AG04450 (cell line): ENCODE data around the gene ADCY5. TPM values are rescaled to one million over a fixed set of nuclear protein-coding genes. Genes with fewer than 3 reads are reported as not detected.
"Not testable (repeated sequence)": the region's sequence is repeated elsewhere in the genome, so short reads cannot be mapped to it uniquely, and the experiment has no call there.

ENCODE experiments used
- CTCF ChIA-PET: fragments of 300-600, 350-600 bp; formaldehyde crosslinking; extraction: SDS; loops from one replicate; lab custom pipeline; 2022; ENCODE audit warnings: antibody characterized with exemption, inconsistent platforms; lab: Charles Lee
- POLR2A ChIA-PET: fragments of 350-600 bp; formaldehyde crosslinking; extraction: SDS; loops from one replicate; lab custom pipeline; 2021; ENCODE audit warnings: antibody characterized with exemption, inconsistent platforms; lab: Yijun Ruan, JAX
- DNase-seq: peaks from one replicate; pipeline ENCODE4 v3.0.0-alpha.2; 2011; ENCODE audit warnings: low read depth, low spot score
- H3K27ac ChIP-seq: one replicate; pipeline ENCODE4 v1.5.1; 2012; ENCODE audit warnings: low read depth, low read length, control low read depth
- H3K27me3 ChIP-seq: one replicate; pipeline ENCODE4 v1.6.0; 2012; ENCODE audit warnings: low read length; ENCODE audit not compliant: control insufficient read depth, insufficient read depth
- H3K4me3 ChIP-seq: 2 replicates; pipeline ENCODE4 v1.5.1; 2011; ENCODE audit warnings: mild to moderate bottlenecking, low read depth, low read length, control low read depth
- H3K9me3 ChIP-seq: 2 replicates; pipeline ENCODE4 v1.5.1; 2012; ENCODE audit warnings: low read length; ENCODE audit not compliant: control insufficient read depth, insufficient read depth
- polyA plus RNA-seq: library from polyadenylated mRNA; depleted of rRNA; stranded (reverse); fragments of >200 nt; gene quantifications from 2 replicates; pipeline ENCODE4 v1.2.3, GENCODE V29; 2011
- TF ChIP-seq, protein P1 (sequence below): IDR thresholded peaks from 2 replicates; pipeline ENCODE4 v1.5.1; 2011; ENCODE audit warnings: low read depth, low read length, control low read depth, inconsistent platforms

The ADCY5 gene
- polyA plus RNA-seq, 1 experiment, result 0.20 TPM

DNA sequence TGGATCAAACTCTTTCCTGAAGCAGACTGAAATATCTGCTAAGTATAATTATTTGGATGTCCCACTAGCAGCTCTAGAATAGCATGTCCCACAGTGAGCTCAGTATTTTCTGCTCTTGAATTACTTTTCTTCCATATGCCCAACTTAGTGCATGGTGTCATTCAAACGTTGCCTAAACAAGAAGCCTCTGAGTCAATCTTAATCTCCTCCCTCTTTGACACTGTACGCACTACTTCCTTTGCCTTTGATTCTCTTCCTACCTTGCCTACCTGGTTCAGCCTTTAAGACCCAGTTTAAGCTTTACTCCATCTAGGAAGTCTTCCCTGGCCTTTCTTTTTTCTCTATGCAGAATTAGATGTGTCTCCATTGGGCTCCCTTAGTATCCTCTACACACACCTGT lies 192.6 kb downstream of the ADCY5 start:
- TF ChIP-seq, protein P1, sequence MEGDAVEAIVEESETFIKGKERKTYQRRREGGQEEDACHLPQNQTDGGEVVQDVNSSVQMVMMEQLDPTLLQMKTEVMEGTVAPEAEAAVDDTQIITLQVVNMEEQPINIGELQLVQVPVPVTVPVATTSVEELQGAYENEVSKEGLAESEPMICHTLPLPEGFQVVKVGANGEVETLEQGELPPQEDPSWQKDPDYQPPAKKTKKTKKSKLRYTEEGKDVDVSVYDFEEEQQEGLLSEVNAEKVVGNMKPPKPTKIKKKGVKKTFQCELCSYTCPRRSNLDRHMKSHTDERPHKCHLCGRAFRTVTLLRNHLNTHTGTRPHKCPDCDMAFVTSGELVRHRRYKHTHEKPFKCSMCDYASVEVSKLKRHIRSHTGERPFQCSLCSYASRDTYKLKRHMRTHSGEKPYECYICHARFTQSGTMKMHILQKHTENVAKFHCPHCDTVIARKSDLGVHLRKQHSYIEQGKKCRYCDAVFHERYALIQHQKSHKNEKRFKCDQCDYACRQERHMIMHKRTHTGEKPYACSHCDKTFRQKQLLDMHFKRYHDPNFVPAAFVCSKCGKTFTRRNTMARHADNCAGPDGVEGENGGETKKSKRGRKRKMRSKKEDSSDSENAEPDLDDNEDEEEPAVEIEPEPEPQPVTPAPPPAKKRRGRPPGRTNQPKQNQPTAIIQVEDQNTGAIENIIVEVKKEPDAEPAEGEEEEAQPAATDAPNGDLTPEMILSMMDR, result no peak
- no peaks in the 10 kb centered on the region for H3K9me3 ChIP-seq
- POLR2A ChIA-PET, result no interaction called here
- no peak overlapping the region for H3K4me3 ChIP-seq
- CTCF ChIA-PET, result no interaction called here
- no peaks in the 10 kb centered on the region for H3K27me3 ChIP-seq
- no peak for DNase-seq
- H3K27ac ChIP-seq, result no peak overlapping the region

DNA sequence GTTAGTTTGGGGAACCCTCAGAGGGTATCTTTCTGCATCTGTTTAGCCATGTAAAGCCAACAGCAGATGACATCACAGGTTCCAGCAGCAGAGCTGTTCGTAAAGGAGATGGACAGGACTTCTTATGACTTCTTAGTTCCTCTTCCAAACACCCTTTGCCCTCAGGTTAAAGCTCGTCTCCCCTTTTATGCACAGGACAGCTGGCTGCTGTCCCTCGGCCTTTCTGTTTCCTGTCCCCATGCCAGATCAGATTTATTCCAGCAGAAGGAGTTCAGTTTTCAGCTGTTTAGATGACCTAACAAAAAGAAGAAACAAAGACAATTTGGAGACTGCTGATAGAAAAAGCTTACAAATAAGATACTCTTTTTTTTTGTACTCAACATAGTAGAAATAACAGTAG lies 202.0 kb downstream of the ADCY5 start:
- POLR2A ChIA-PET, result no interaction called here
- Histone ChIP-seq H3K27me3 (no peaks in the 10 kb centered on the region), H3K27ac (no peak overlapping the region), H3K9me3 (no peaks in the 10 kb centered on the region), H3K4me3 (no peak overlapping the region)
- CTCF ChIA-PET, result interaction anchor here (1.4 to 1.7 kb wide), 2 partner anchors 12 to 304 kb away, joined by 4 to 5 read pairs; no protein-coding TSS in a partner anchor
- DNase-seq, result no peak
- TF ChIP-seq, protein P1, result no peak

- TF ChIP-seq, protein P1, result no peak
- Histone ChIP-seq H3K27ac (no peak overlapping the region), H3K9me3 (no peaks in the 10 kb centered on the region), H3K4me3 (no peak overlapping the region), H3K27me3 (no peaks in the 10 kb centered on the region)
- DNase-seq, result no peak
- POLR2A ChIA-PET, result no interaction called here
- CTCF ChIA-PET, result no interaction called here
These were observed 204.8 kb downstream of the ADCY5 start for GRCh38 chr3:123244128-123244527.

DNA sequence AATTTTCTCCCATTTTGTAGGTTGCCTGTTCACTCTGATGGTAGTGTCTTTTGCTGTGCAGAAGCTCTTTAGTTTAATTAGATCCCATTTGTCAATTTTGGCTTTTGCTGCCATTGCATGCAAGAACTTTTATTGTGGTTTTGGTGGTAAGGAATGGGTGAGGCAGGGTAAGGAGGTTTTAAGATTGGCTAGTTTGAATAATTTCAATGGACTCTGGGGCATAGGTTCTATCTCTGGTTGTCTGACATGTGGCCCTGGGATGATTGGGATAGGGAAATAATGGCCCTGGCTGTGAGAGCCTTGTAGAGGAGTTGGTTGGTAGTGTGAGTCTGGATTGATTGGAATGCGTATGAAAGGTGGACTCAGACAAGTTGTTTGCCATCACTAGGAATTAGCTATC lies 209.1 kb downstream of the ADCY5 start:
- ChIA-PET CTCF (no interaction called here), POLR2A (no interaction called here)
- DNase-seq, result no peak
- TF ChIP-seq, protein P1, result no peak
- H3K4me3 ChIP-seq, result no peak overlapping the region
- H3K27ac ChIP-seq, result no peak overlapping the region
- H3K9me3 ChIP-seq, result no peaks in the 10 kb centered on the region
- no peaks in the 10 kb centered on the region for H3K27me3 ChIP-seq

DNA sequence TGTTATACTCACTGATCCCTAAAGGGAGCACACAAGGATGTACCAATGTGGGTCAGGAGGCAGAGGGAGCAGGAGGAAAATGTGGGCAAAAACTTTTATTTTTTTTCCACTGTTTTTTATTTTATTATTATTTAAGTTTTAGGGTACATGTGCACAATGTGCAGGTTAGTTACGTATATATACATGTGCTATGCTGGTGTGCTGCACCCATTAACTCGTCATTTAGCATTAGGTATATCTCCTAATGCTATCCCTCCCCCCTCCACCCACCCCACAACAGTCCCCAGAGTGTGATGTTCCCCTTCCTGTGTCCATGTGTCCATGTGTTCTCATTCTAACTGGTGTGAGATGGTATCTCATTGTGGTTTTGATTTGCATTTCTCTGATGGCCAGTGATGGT lies 209.7 kb downstream of the ADCY5 start:
- CTCF ChIA-PET, H3K27me3 ChIP-seq, H3K9me3 ChIP-seq, H3K4me3 ChIP-seq, H3K27ac ChIP-seq, POLR2A ChIA-PET, DNase-seq: not testable (repeated sequence)

- ChIA-PET CTCF (no interaction called here), POLR2A (no interaction called here)
- DNase-seq, result no peak
- TF ChIP-seq, protein P1, result no peak
- H3K9me3 ChIP-seq, result no peaks in the 10 kb centered on the region
- no peak overlapping the region for H3K27ac ChIP-seq
- H3K4me3 ChIP-seq, result no peak overlapping the region
- no peaks in the 10 kb centered on the region for H3K27me3 ChIP-seq
These were observed 212.0 kb downstream of the ADCY5 start for GRCh38 chr3:123236902-123237301.
